Loucy (cell line): ENCODE results near the gene GNGT1.

Source experiments
- H2AFZ ChIP-seq: fragments of 200-600 bp; sonication (generic); 2 replicates; pipeline ENCODE4 v1.6.0; 2016; ENCODE audit warnings: antibody characterized with exemption, mild to moderate bottlenecking, low read length, moderate library complexity
- H3F3A ChIP-seq: fragments of 200-600 bp; 2 replicates; pipeline ENCODE4 v1.6.0; 2016; ENCODE audit warnings: antibody characterized with exemption, low read depth, mild to moderate bottlenecking
- H3K27me3 ChIP-seq: fragments of 200-600 bp; sonication (generic); 2 replicates; pipeline ENCODE4 v1.6.1; 2014; ENCODE audit warnings: low read length, mild to moderate bottlenecking; ENCODE audit not compliant: insufficient read depth, poor library complexity, severe bottlenecking
- H3K36me3 ChIP-seq: fragments of 200-600 bp; sonication (generic); 2 replicates; pipeline ENCODE4 v1.6.1; 2016; ENCODE audit warnings: low read length; ENCODE audit not compliant: insufficient read depth
- H3K4me1 ChIP-seq: fragments of 200-600 bp; sonication (generic); 2 replicates; pipeline ENCODE4 v1.5.1; 2014; ENCODE audit warnings: low read length, mild to moderate bottlenecking; ENCODE audit not compliant: insufficient read depth, poor library complexity, severe bottlenecking
- H3K4me2 ChIP-seq: fragments of 200-600 bp; sonication (generic); 2 replicates; pipeline ENCODE4 v1.6.0; 2014; ENCODE audit warnings: antibody characterized with exemption, low read length, low read depth, mild to moderate bottlenecking; ENCODE audit not compliant: poor library complexity, severe bottlenecking
- H3K4me3 ChIP-seq: fragments of 200-600 bp; sonication (generic); 2 replicates; pipeline ENCODE4 v1.5.1; 2014; ENCODE audit warnings: low read length, mild to moderate bottlenecking, mixed read lengths; ENCODE audit not compliant: poor library complexity, severe bottlenecking
- H3K79me2 ChIP-seq: fragments of 200-600 bp; sonication (generic); 2 replicates; pipeline ENCODE4 v1.6.1; 2014; ENCODE audit warnings: low read length; ENCODE audit not compliant: insufficient read depth
- H3K9ac ChIP-seq: fragments of 200-600 bp; sonication (generic); 2 replicates; pipeline ENCODE4 v1.6.0; 2014; ENCODE audit warnings: mild to moderate bottlenecking, low read depth, low read length, moderate library complexity; ENCODE audit not compliant: poor library complexity, severe bottlenecking
- H3K9me2 ChIP-seq: fragments of 200-600 bp; sonication (generic); replicated peaks from 2 replicates; pipeline ENCODE4 v1.6.1; 2016; ENCODE audit warnings: low read depth, low read length, mixed read lengths
- H3K9me3 ChIP-seq: fragments of 200-600 bp; sonication (generic); 2 replicates; pipeline ENCODE4 v1.6.1; 2014; ENCODE audit warnings: mild to moderate bottlenecking, antibody characterized with exemption, low read length, low read depth; ENCODE audit not compliant: insufficient read depth
- H4K20me1 ChIP-seq: fragments of 200-600 bp; sonication (generic); 2 replicates; pipeline ENCODE4 v1.6.0; 2014; ENCODE audit warnings: antibody characterized with exemption, low read length, mild to moderate bottlenecking; ENCODE audit not compliant: insufficient read depth, poor library complexity, severe bottlenecking
- CTCF ChIP-seq: fragments of 200-600 bp; sonication (generic); conservative IDR thresholded peaks from 2 replicates; pipeline ENCODE4 v1.5.1; 2014; ENCODE audit warnings: mild to moderate bottlenecking, antibody characterized with exemption, low read length
- EZH2phosphoT487 ChIP-seq: fragments of 200-600 bp; IDR thresholded peaks from 2 replicates; pipeline ENCODE4 v1.6.1; 2018; ENCODE audit warnings: antibody characterized with exemption, mild to moderate bottlenecking, moderate library complexity, borderline replicate concordance

Gene GNGT1

GRCh38 chr7:93941945-93942344, 35.6 kb downstream of the GNGT1 start:
- Histone ChIP-seq H3K79me2 (no peaks in the 10 kb centered on the region), H3K4me1 (peaks cover 15% of the 10 kb centered on the region), H3K9me2 (no peaks in the 10 kb centered on the region), H3K27me3 (no peaks in the 10 kb centered on the region), H3K9ac (no peak overlapping the region), H3K9me3 (no peaks in the 10 kb centered on the region), H3F3A (no peaks in the 10 kb centered on the region), H4K20me1 (no peaks in the 10 kb centered on the region), H3K4me2 (no peak overlapping the region), H3K36me3 (no peaks in the 10 kb centered on the region), H3K4me3 (no peak overlapping the region), H2AFZ (no peak overlapping the region)
- TF ChIP-seq EZH2phosphoT487 (no peak), CTCF (no peak)

GRCh38 chr7:93943816-93944540, 37.6 kb downstream of the GNGT1 start:
- Histone ChIP-seq H4K20me1 (no peaks in the 10 kb centered on the region), H3K79me2 (no peaks in the 10 kb centered on the region), H3K4me3 (no peak overlapping the region), H3K4me1 (peaks cover 15% of the 10 kb centered on the region), H3K36me3 (no peaks in the 10 kb centered on the region), H3K4me2 (peak overlapping the region; percentile 20), H2AFZ (no peak overlapping the region), H3F3A (no peaks in the 10 kb centered on the region), H3K9me3 (no peaks in the 10 kb centered on the region), H3K9me2 (no peaks in the 10 kb centered on the region), H3K27me3 (no peaks in the 10 kb centered on the region), H3K9ac (no peak overlapping the region)
- TF ChIP-seq CTCF: no peak
- TF ChIP-seq EZH2phosphoT487: no peak

- Histone ChIP-seq H3K79me2 (no peaks in the 10 kb centered on the region), H4K20me1 (no peaks in the 10 kb centered on the region), H3K4me2 (peak overlapping the region; percentile 20), H3K4me3 (no peak overlapping the region), H2AFZ (no peak overlapping the region), H3K27me3 (no peaks in the 10 kb centered on the region), H3K36me3 (no peaks in the 10 kb centered on the region), H3K9ac (no peak overlapping the region), H3K4me1 (peaks cover 15% of the 10 kb centered on the region), H3K9me2 (no peaks in the 10 kb centered on the region), H3K9me3 (no peaks in the 10 kb centered on the region), H3F3A (no peaks in the 10 kb centered on the region)
- TF ChIP-seq CTCF: no peak
- TF ChIP-seq EZH2phosphoT487: no peak
Observed at GRCh38 chr7:93944673-93945072, 38.3 kb downstream of the GNGT1 start.
